Chondrocyte (in vitro differentiated cells): ENCODE data around the gene BTG1. TPM values are rescaled to one million over a fixed set of nuclear protein-coding genes. Genes with fewer than 3 reads are reported as not detected.

Experiments used
- DNase-seq: peaks from one replicate; pipeline ENCODE4 v3.0.0; 2021; ENCODE audit warnings: mixed read lengths, low spot score
- H3K27ac Mint-ChIP-seq: one replicate; pipeline ENCODE4 v1.8.0; 2021; ENCODE audit warnings: mild to moderate bottlenecking, moderate library complexity, mixed read lengths; ENCODE audit not compliant: unreplicated experiment
- H3K27me3 Mint-ChIP-seq: 2 replicates; pipeline ENCODE4 v1.8.0; 2021; ENCODE audit warnings: low read depth, mixed read lengths
- H3K36me3 Mint-ChIP-seq: 2 replicates; pipeline ENCODE4 v1.8.0; 2021; ENCODE audit warnings: low read depth, mixed read lengths
- H3K4me1 Mint-ChIP-seq: 2 replicates; pipeline ENCODE4 v1.8.0; 2021; ENCODE audit warnings: low read depth, mild to moderate bottlenecking, mixed read lengths
- H3K4me3 Mint-ChIP-seq: one replicate; pipeline ENCODE4 v1.8.0; 2021; ENCODE audit warnings: mild to moderate bottlenecking, moderate library complexity, mixed read lengths; ENCODE audit not compliant: unreplicated experiment
- H3K9me3 Mint-ChIP-seq: 2 replicates; pipeline ENCODE4 v1.8.0; 2021; ENCODE audit warnings: low read depth, mixed read lengths
- CTCF ChIP-seq: fragments of 200-600 bp; sonication (generic); IDR thresholded peaks from 2 replicates; pipeline ENCODE4 v1.5.0; 2021; ENCODE audit warnings: antibody characterized with exemption, mild to moderate bottlenecking, moderate library complexity
- total RNA-seq: library from RNA; stranded (reverse); gene quantifications from 3 replicates; pipeline ENCODE4 v1.2.1, GENCODE V29; 2021

BTG1 gene
- total RNA-seq, 1 donor from 2014 or later, result 53.6 TPM

GRCh38 chr12:92145481-92145730, 240 bp downstream of the BTG1 start:
- Mint-ChIP-seq H3K27me3 (no peaks in the 10 kb centered on the region), H3K9me3 (no peaks in the 10 kb centered on the region)
- TF ChIP-seq CTCF, result no peak

DNA sequence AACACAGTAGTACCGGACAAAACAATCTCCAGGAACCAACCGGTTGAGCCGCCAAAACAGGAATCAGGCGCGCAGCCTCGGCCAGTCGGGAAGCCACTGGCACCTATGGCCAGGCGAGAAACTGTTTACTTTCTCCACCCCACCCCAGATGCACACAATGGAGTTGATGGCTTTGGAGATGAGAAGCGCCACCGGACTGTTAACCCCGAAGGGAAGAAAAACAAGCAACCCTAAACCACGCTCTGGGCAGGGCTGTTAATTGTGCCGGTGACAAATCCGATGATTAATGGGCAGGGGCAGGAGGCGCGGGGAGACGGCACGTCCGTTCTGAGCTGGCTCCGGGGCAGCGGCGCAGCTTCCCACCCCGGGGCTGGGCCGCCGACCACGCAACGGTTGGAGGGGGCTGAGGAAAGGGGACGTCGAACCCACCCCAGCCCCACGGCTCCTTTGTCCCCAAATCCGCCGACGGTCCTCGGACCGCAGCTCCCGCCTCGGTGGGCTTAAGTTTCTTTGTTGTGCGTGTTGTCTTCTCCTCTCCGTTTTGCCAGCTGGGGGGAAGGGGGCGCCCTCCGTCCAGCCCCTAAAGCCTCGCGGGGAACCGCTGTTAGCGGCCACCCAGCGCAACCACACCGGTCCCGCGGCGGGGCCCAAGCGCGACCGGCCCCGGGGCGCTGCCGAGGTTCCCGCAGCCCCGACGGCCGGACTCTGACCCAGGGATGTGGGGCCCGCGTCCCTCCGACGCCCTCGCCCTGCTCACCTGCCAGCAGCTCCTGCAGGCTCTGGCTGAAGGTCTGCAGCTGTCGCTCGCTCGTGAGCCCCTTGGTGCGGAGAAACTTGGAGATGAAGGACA, 790 bp downstream of the BTG1 start:
- H3K4me1 Mint-ChIP-seq, result peaks cover 61% of the 10 kb centered on the region
- H3K36me3 Mint-ChIP-seq, result peaks cover 12% of the 10 kb centered on the region
- H3K27ac Mint-ChIP-seq, result peak overlapping the region; percentile 99
- no peaks in the 10 kb centered on the region for H3K27me3 Mint-ChIP-seq
- peak; percentile 92 for DNase-seq
- TF ChIP-seq CTCF, result peak; percentile 54
- H3K4me3 Mint-ChIP-seq, result peak overlapping the region; percentile 93
- H3K9me3 Mint-ChIP-seq, result no peaks in the 10 kb centered on the region

More at GRCh38 chr12:92145481-92145730, 240 bp downstream of the BTG1 start:
- Mint-ChIP-seq H3K4me3 (peak overlapping the region; percentile 93), H3K27ac (peak overlapping the region; percentile 99), H3K36me3 (peaks cover 12% of the 10 kb centered on the region), H3K4me1 (peaks cover 56% of the 10 kb centered on the region)
- no peak for DNase-seq

GRCh38 chr12:92143686-92144630, 1.7 kb downstream of the BTG1 start:
- Mint-ChIP-seq H3K36me3 (peaks cover 12% of the 10 kb centered on the region), H3K27me3 (no peaks in the 10 kb centered on the region), H3K27ac (peak overlapping the region; percentile 97), H3K4me1 (peaks cover 70% of the 10 kb centered on the region), H3K9me3 (no peaks in the 10 kb centered on the region), H3K4me3 (peak overlapping the region; percentile 93)
- DNase-seq, result no peak
- peak; percentile 88 for TF ChIP-seq CTCF

DNA sequence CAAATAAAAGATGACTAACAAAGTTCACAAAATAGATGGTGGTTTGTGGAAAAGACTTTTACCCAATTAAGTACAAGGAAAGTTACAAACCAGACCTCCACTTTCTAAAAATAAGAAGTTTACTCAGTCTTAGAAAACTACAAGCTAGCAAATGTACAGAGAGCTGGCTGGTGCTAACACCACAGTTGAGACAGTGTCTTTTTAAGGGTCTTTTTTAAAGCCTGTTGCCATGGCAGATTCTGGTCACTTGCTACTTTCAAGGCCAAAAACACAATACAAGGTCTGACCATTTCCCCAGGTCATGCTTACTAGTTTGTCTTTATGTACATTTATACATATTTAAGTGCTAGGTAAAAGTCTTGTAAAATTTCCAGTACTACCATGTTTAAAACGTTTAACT, 2.4 kb downstream of the BTG1 start:
- Mint-ChIP-seq H3K9me3 (no peaks in the 10 kb centered on the region), H3K36me3 (peaks cover 12% of the 10 kb centered on the region), H3K4me1 (peaks cover 77% of the 10 kb centered on the region), H3K27ac (peak overlapping the region; percentile 97), H3K27me3 (no peaks in the 10 kb centered on the region), H3K4me3 (peak overlapping the region; percentile 93)
- DNase-seq, result no peak
- no peak for TF ChIP-seq CTCF

DNA sequence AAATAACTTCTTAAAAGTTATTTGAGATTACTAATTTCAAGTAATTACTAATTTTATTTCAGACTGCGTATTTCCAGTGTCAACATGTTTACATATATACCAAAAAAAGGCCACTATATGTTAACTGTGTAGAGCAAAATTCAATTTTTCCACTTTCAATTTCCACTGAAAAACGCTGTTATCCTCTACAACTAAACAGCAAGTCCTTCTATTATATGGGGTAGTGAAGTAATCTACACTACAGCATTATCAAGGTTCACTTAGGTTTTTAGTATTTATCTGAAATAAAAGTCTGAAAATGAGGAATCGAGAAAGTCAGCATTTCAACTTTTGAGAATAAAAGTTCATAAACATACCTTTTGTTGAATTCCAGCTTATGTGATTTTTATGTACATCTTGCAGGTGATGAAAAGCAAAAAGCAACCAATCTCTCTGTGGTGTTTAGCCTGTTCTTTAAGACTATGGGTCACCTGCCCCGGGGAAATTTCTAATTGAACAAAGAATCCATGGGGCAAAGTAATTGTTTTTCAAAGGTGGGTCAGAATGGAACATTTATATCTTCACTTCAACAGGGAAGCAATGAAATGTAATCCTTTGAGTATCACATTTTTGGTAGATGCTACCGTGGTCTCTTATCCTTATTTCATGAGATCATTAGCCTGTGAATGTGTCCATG, 3.3 kb downstream of the BTG1 start:
- TF ChIP-seq CTCF, result no peak
- H3K36me3 Mint-ChIP-seq, result peaks cover 12% of the 10 kb centered on the region
- DNase-seq, result no peak
- H3K4me1 Mint-ChIP-seq, result peaks cover 81% of the 10 kb centered on the region
- H3K9me3 Mint-ChIP-seq, result no peaks in the 10 kb centered on the region
- H3K27me3 Mint-ChIP-seq, result no peaks in the 10 kb centered on the region
- peak overlapping the region; percentile 65 for H3K27ac Mint-ChIP-seq
- peak overlapping the region; percentile 93 for H3K4me3 Mint-ChIP-seq
